Measurements from ENCODE around the gene MAP3K5.

Gene MAP3K5

GRCh38 chr6:136614994-136615393 is 177.3 kb downstream of the MAP3K5 start:
- TF ChIP-seq, protein P1, sequence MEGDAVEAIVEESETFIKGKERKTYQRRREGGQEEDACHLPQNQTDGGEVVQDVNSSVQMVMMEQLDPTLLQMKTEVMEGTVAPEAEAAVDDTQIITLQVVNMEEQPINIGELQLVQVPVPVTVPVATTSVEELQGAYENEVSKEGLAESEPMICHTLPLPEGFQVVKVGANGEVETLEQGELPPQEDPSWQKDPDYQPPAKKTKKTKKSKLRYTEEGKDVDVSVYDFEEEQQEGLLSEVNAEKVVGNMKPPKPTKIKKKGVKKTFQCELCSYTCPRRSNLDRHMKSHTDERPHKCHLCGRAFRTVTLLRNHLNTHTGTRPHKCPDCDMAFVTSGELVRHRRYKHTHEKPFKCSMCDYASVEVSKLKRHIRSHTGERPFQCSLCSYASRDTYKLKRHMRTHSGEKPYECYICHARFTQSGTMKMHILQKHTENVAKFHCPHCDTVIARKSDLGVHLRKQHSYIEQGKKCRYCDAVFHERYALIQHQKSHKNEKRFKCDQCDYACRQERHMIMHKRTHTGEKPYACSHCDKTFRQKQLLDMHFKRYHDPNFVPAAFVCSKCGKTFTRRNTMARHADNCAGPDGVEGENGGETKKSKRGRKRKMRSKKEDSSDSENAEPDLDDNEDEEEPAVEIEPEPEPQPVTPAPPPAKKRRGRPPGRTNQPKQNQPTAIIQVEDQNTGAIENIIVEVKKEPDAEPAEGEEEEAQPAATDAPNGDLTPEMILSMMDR (IDR thresholded peaks at IDR 0.05; ENCODE audit: low read depth, low read length, missing control alignments), result no peak
- in situ Hi-C loops (cut with HindIII; ENCODE audit: low sequenced_read_pairs), result no loop called here
- DNase-seq (ENCODE audit: low read depth), result no peak
- H3K4me3 ChIP-seq (ENCODE audit: low read depth, low read length), result no peak overlapping the region

DNA sequence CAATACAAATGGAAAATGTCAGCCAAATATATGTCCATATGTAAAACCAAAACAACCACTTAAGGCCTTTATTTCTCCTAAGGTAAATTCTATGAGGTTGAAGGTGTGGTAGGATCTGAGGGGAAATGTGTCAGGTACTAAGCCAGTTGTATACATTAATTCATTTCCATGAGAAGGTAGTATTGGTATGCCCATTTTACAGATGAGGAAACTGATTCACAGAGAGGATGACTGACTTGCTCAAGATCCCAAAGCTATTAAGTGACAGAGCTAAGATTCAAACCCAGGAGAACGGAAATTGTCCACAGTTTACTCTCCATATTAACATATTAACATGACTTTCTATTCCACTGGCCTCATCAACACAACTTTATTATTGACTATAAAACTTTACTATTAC is 177.9 kb downstream of the MAP3K5 start:
- in situ Hi-C loops (cut with HindIII; ENCODE audit: low sequenced_read_pairs), result no loop called here
- DNase-seq (ENCODE audit: low read depth), result no peak
- TF ChIP-seq, protein P1 (IDR thresholded peaks at IDR 0.05; ENCODE audit: low read depth, low read length, missing control alignments), result no peak
- H3K4me3 ChIP-seq (ENCODE audit: low read depth, low read length), result no peak overlapping the region

- TF ChIP-seq, protein P1 (IDR thresholded peaks at IDR 0.05; ENCODE audit: low read depth, low read length, missing control alignments), result no peak
- no peak overlapping the region for H3K4me3 ChIP-seq (ENCODE audit: low read depth, low read length)
- no peak for DNase-seq (ENCODE audit: low read depth)
- in situ Hi-C loops (cut with HindIII; ENCODE audit: low sequenced_read_pairs), result no loop called here
These were observed 178.8 kb downstream of the MAP3K5 start for GRCh38 chr6:136613477-136613876.

DNA sequence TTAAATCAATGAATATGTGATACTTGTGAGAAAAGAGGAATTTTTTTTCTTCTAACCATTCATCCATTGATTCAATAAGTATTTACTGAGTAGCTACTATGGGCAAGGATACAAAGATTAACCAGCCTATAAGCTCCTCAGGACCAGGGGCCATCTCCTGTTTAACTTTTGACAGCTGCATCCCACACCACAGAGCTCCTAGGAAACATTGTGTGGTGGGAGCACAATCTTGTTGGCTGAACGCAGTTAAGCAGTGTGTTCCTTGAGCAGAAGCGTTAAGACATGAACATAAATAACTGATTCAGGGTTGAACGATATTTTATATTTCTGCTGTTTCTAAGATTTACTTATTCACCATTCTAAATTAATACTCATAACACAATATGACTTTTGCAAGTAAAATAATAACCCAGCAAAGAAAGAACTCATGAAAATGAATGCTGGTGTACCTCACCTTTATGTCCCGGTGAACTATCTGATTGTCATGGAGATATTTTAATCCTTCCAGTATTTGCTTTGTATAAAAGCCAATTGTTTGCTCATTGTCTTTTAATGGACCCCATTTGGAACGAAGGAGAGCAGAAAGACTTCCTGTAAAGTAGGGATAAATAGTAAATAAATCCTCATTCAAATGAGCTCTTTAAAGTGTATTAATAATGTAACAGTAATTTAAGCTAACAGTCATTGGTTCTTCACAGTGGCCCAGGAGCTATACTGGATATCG is 179.4 kb downstream of the MAP3K5 start:
- H3K4me3 ChIP-seq (ENCODE audit: low read depth, low read length), result no peak overlapping the region
- no peak for DNase-seq (ENCODE audit: low read depth)
- TF ChIP-seq, protein P1 (IDR thresholded peaks at IDR 0.05; ENCODE audit: low read depth, low read length, missing control alignments), result no peak
- in situ Hi-C loops (cut with HindIII; ENCODE audit: low sequenced_read_pairs), result no loop called here

GRCh38 chr6:136611746-136612145 is 180.5 kb downstream of the MAP3K5 start:
- in situ Hi-C loops (cut with HindIII; ENCODE audit: low sequenced_read_pairs), result no loop called here
- H3K4me3 ChIP-seq (ENCODE audit: low read depth, low read length), result no peak overlapping the region
- DNase-seq (ENCODE audit: low read depth), result no peak
- TF ChIP-seq, protein P1 (IDR thresholded peaks at IDR 0.05; ENCODE audit: low read depth, low read length, missing control alignments), result no peak

GRCh38 chr6:136611133-136611532 is 181.1 kb downstream of the MAP3K5 start:
- TF ChIP-seq, protein P1 (IDR thresholded peaks at IDR 0.05; ENCODE audit: low read depth, low read length, missing control alignments), result no peak
- DNase-seq (ENCODE audit: low read depth), result no peak
- in situ Hi-C loops (cut with HindIII; ENCODE audit: low sequenced_read_pairs), result no loop called here
- H3K4me3 ChIP-seq (ENCODE audit: low read depth, low read length), result no peak overlapping the region
